Keratinocyte (primary cell): ENCODE data around the gene PTPRF. TPM values are rescaled to one million over a fixed set of nuclear protein-coding genes. Genes with fewer than 3 reads are reported as not detected.

Source experiments
- DNase-seq: peaks from one replicate; pipeline ENCODE4 v3.0.0-alpha.2; 2011; ENCODE audit warnings: low read depth, missing footprints, low spot score
- FAIRE-seq: peaks from 2 replicates; lab custom pipeline; 2011; peaks lifted over from hg19 to GRCh38; lab: Jason Lieb, UNC
- H2AFZ ChIP-seq: 2 replicates; pipeline ENCODE4 v1.6.0; 2012; ENCODE audit warnings: low read length, control low read depth, inconsistent platforms; ENCODE audit not compliant: control insufficient read depth
- H3K27ac ChIP-seq: 2 replicates; pipeline ENCODE4 v1.5.1; 2011; ENCODE audit warnings: low read length; ENCODE audit not compliant: control insufficient read depth, insufficient read depth
- H3K27me3 ChIP-seq: 3 replicates; pipeline ENCODE4 v1.6.0; 2011; ENCODE audit warnings: low read length; ENCODE audit not compliant: control insufficient read depth, insufficient read depth; ENCODE audit errors: extremely low read depth
- H3K36me3 ChIP-seq, 2 experiments: 2 replicates in 1 of 2; 3 replicates in 1 of 2; pipeline ENCODE4 v1.5.1; 2011; ENCODE audit warnings: low read length in 2 of 2, mild to moderate bottlenecking in 1 of 2; ENCODE audit not compliant: control insufficient read depth in 2 of 2, insufficient read depth in 2 of 2; ENCODE audit errors: extremely low read depth in 1 of 2
- H3K4me1 ChIP-seq: 3 replicates; pipeline ENCODE4 v1.5.1; 2011; ENCODE audit warnings: low read length; ENCODE audit not compliant: control insufficient read depth, insufficient read depth; ENCODE audit errors: extremely low read depth
- H3K4me2 ChIP-seq: 3 replicates; pipeline ENCODE4 v1.6.0; 2011; ENCODE audit warnings: low read depth, low read length; ENCODE audit not compliant: control insufficient read depth, insufficient read depth; ENCODE audit errors: extremely low read depth
- H3K4me3 ChIP-seq, 3 experiments: fragments of 200-600 bp in 1 of 3; sonication (generic) in 1 of 3; 2 replicates in 2 of 3; 3 replicates in 1 of 3; pipeline ENCODE4 v1.5.1; 2011 to 2016; ENCODE audit warnings: low read length in 3 of 3, mild to moderate bottlenecking in 3 of 3, control low read depth in 2 of 3, inconsistent platforms in 1 of 3, low read depth in 1 of 3, mixed read lengths in 1 of 3, mixed run types in 1 of 3, moderate library complexity in 1 of 3; ENCODE audit not compliant: control insufficient read depth in 2 of 3, insufficient read depth in 2 of 3; ENCODE audit errors: extremely low read depth in 1 of 3
- H3K79me2 ChIP-seq: 2 replicates; pipeline ENCODE4 v1.6.0; 2012; ENCODE audit warnings: low read length; ENCODE audit not compliant: control insufficient read depth, insufficient read depth
- H3K9ac ChIP-seq: 3 replicates; pipeline ENCODE4 v1.6.0; 2011; ENCODE audit warnings: low read length; ENCODE audit not compliant: control insufficient read depth, insufficient read depth; ENCODE audit errors: extremely low read depth
- H3K9me1 ChIP-seq: 3 replicates; pipeline ENCODE4 v1.6.0; 2011; ENCODE audit warnings: low read length; ENCODE audit not compliant: control insufficient read depth, insufficient read depth; ENCODE audit errors: extremely low read depth
- H3K9me3 ChIP-seq: 2 replicates; pipeline ENCODE4 v1.5.1; 2012; ENCODE audit warnings: low read depth, low read length; ENCODE audit not compliant: control insufficient read depth
- H4K20me1 ChIP-seq: 3 replicates; pipeline ENCODE4 v1.6.0; 2011; ENCODE audit warnings: low read length; ENCODE audit not compliant: control insufficient read depth, insufficient read depth; ENCODE audit errors: extremely low read depth
- EZH2 ChIP-seq: IDR thresholded peaks from one replicate; pipeline ENCODE4 v1.6.1; 2012; ENCODE audit warnings: inconsistent platforms, mild to moderate bottlenecking, low read length, moderate library complexity
- dilution Hi-C: fragments of 300-500 bp; cut with MboI; formaldehyde crosslinking; loops from one replicate; pipeline ENCODE4 v1.7.0; 2020; ENCODE audit warnings: low sequenced_read_pairs; ENCODE audit not compliant: extremely low pct_ligation_motif_present
- polyA plus RNA-seq, 5 experiments: library from polyadenylated mRNA; depleted of rRNA in 3 of 5; stranded (reverse) in 3 of 5; stranded (forward) in 1 of 5; unstranded in 1 of 5; fragments of >200 nt; gene quantifications; 1 replicate in 1 of 5; 2 replicates in 3 of 5; 3 replicates in 1 of 5; pipeline versions ENCODE4 v1.2.1 to v1.2.3, GENCODE V29; 2011 to 2012; ENCODE audit warnings: missing spikeins in 2 of 5, low read depth in 1 of 5, low replicate concordance in 1 of 5
- TF ChIP-seq, protein P1 (sequence below), 3 experiments: IDR thresholded peaks in 1 of 3; conservative IDR thresholded peaks in 1 of 3; optimal IDR thresholded peaks in 1 of 3; 2 replicates in 2 of 3; 3 replicates in 1 of 3; pipeline versions ENCODE3 to v1.5.1; 2011; ENCODE audit warnings: low read length in 3 of 3, mild to moderate bottlenecking in 3 of 3, moderate library complexity in 2 of 3, control low read depth in 1 of 3, inconsistent platforms in 1 of 3; ENCODE audit not compliant: insufficient read depth in 2 of 3; ENCODE audit errors: extremely low read depth in 1 of 3

The PTPRF gene
- polyA plus RNA-seq, 1 donor (not counting 4 experiments of a cell fraction or from before 2014, with no cell fraction given), result 161 TPM

DNA sequence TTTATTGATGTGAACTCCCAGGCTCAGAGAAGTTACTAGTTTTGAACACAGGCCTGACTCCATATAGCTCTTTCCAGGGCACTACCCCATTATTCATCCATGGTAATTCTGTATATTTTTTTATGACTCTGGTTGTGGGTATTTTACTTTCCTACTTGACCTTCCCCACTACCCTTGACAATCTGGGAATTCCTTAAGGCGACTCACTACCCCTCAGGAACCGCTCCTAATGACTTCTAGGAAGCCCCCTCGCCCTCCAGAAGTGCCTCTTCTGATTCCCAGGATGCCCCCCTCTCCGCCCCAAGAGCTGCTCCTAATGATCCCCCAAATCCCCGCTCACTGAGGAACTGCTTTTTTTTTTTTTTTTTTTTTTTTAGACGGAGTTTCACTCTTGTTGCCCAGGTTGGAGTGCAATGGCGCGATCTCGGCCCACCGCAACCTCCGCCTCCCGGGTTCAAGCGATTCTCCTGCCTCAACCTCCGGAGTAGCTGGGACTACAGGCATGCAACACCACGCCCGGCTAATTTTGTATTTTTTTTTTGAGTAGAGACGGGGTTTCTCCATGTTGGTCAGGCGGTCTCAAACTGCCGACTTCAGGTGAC is 118.3 kb downstream of the PTPRF start:
- peak overlapping the region; percentile 98 for H3K27ac ChIP-seq
- H3K79me2 ChIP-seq, result peaks cover 35% of the 10 kb centered on the region
- peak overlapping the region; percentile 95 for H3K9ac ChIP-seq
- no peaks in the 10 kb centered on the region for H3K9me3 ChIP-seq
- peaks cover 4 to 11% of the 10 kb centered on the region in 2 experiments for H3K36me3 ChIP-seq
- FAIRE-seq (no peak), DNase-seq (no peak)
- TF ChIP-seq EZH2, result no peak
- TF ChIP-seq, protein P1, sequence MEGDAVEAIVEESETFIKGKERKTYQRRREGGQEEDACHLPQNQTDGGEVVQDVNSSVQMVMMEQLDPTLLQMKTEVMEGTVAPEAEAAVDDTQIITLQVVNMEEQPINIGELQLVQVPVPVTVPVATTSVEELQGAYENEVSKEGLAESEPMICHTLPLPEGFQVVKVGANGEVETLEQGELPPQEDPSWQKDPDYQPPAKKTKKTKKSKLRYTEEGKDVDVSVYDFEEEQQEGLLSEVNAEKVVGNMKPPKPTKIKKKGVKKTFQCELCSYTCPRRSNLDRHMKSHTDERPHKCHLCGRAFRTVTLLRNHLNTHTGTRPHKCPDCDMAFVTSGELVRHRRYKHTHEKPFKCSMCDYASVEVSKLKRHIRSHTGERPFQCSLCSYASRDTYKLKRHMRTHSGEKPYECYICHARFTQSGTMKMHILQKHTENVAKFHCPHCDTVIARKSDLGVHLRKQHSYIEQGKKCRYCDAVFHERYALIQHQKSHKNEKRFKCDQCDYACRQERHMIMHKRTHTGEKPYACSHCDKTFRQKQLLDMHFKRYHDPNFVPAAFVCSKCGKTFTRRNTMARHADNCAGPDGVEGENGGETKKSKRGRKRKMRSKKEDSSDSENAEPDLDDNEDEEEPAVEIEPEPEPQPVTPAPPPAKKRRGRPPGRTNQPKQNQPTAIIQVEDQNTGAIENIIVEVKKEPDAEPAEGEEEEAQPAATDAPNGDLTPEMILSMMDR (optimal IDR thresholded peaks at IDR 0.05 in 1 of 3, IDR thresholded peaks at IDR 0.05 in 1 of 3, conservative IDR thresholded peaks at IDR 0.05 in 1 of 3; ENCODE audit: extremely low read depth in 1 of 3, insufficient read depth in 2 of 3, low read length in 3 of 3), result no peak
- peaks cover 33% of the 10 kb centered on the region for H3K4me1 ChIP-seq
- H3K4me3 ChIP-seq, result peak overlapping the region; percentile 58 to 96 (median 76)
- peaks cover 4% of the 10 kb centered on the region for H3K9me1 ChIP-seq
- H3K27me3 ChIP-seq, result no peaks in the 10 kb centered on the region
- H4K20me1 ChIP-seq, result peaks cover 9% of the 10 kb centered on the region
- H2AFZ ChIP-seq, result no peak overlapping the region
- H3K4me2 ChIP-seq, result peak overlapping the region; percentile 94
- dilution Hi-C loops, result no loop called here

DNA sequence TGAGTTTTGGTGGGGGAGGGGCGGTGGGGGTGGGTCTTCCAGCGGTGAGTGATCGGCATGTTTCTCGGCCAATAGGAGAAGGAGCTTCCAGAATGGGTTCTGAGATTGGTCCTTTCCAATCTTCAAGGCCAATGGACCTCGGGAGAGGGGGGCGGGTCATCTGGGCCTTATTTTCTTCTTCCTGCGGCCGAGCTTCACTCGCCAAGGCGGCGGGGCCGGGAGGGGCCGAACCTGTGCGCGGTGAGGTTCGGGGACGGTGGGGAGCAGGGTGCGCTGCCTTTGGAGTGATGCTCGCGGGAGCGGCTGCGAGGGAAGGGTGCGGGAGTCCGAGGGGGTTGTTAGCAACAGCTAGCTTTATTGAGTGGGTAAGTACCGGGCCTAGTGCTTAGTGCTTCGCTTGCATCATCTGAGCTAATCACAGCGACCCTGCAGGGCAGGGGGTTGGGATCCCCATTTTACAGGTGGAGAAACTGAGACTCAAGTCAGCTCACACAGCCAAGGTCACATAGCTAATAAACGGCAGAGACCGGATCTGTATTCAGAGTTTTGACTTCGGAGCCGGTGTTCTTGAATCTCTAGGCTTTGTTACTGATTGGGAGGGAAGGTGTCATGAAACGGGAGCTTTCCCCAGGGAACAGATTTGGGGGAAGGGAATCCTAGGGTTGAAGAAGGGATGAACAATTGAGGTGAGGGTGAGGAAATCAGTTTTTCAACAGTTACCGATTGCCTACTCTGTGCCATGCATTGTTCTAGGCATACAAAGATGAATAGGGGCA is 119.8 kb downstream of the PTPRF start:
- peaks cover 43% of the 10 kb centered on the region for H3K79me2 ChIP-seq
- H4K20me1 ChIP-seq, result peaks cover 9% of the 10 kb centered on the region
- no peaks in the 10 kb centered on the region for H3K9me3 ChIP-seq
- H2AFZ ChIP-seq, result peak overlapping the region; percentile 92
- TF ChIP-seq EZH2, result no peak
- TF ChIP-seq, protein P1 (optimal IDR thresholded peaks at IDR 0.05 in 1 of 3, IDR thresholded peaks at IDR 0.05 in 1 of 3, conservative IDR thresholded peaks at IDR 0.05 in 1 of 3; ENCODE audit: extremely low read depth in 1 of 3, insufficient read depth in 2 of 3, low read length in 3 of 3), result no peak
- DNase-seq (peak; percentile 89), FAIRE-seq (no peak)
- H3K27me3 ChIP-seq, result no peaks in the 10 kb centered on the region
- peak overlapping the region; percentile 91 for H3K4me2 ChIP-seq
- H3K27ac ChIP-seq, result peak overlapping the region; percentile 98
- peaks cover 10 to 22% of the 10 kb centered on the region in 2 experiments for H3K36me3 ChIP-seq
- peak overlapping the region; percentile 95 for H3K9ac ChIP-seq
- H3K4me3 ChIP-seq, result peak overlapping the region; percentile 58 to 96 (median 89)
- H3K4me1 ChIP-seq, result peaks cover 24% of the 10 kb centered on the region
- dilution Hi-C loops, result no loop called here
- peaks cover 4% of the 10 kb centered on the region for H3K9me1 ChIP-seq
